Natural killer cell treated with Interleukin-12 subunit alpha and Interleukin-12 subunit beta and Interleukin-15 and Interleukin-18, amount 100 ng/mL, for 72 hours (primary cell): Measurements from ENCODE around the gene SPPL3. TPM values are rescaled to one million over a fixed set of nuclear protein-coding genes. Genes with fewer than 3 reads are reported as not detected.

Experiments
- ATAC-seq, 2 donors: fragments of 150-1000 bp; cut with Tn5 transposase in 1 of 2; sonication (Bioruptor Pico), chemical (Tn5 transposase) in 1 of 2; 2 replicates each; pipeline ENCODE4 v1.10.0; 2021
- DNase-seq: peaks from one replicate; pipeline ENCODE4 v3.0.0; 2022; ENCODE audit warnings: low spot score
- H3K27ac Mint-ChIP-seq, 2 donors: 1 replicate in 1 of 2; 2 replicates in 1 of 2; pipeline ENCODE4 v1.8.0; 2022; ENCODE audit warnings: mixed read lengths in 2 of 2, mild to moderate bottlenecking in 1 of 2, moderate library complexity in 1 of 2
- H3K27me3 Mint-ChIP-seq, 2 donors: 1 replicate in 1 of 2; 2 replicates in 1 of 2; pipeline ENCODE4 v1.8.0; 2022; ENCODE audit warnings: mixed read lengths in 2 of 2
- H3K36me3 Mint-ChIP-seq: one replicate; pipeline ENCODE4 v1.8.0; 2022; ENCODE audit warnings: mixed read lengths
- H3K4me1 Mint-ChIP-seq, 2 donors: 1 replicate in 1 of 2; 2 replicates in 1 of 2; pipeline ENCODE4 v1.8.0; 2022; ENCODE audit warnings: low read depth in 2 of 2, mixed read lengths in 2 of 2, mild to moderate bottlenecking in 1 of 2
- H3K4me3 Mint-ChIP-seq: one replicate; pipeline ENCODE4 v1.8.0; 2022; ENCODE audit warnings: mixed read lengths
- H3K9me3 Mint-ChIP-seq: 2 replicates; pipeline ENCODE4 v1.8.0; 2022; ENCODE audit warnings: mixed read lengths
- total RNA-seq, 2 donors: library from RNA; stranded (reverse); gene quantifications; one replicate each; pipeline ENCODE4 v1.2.3, GENCODE V29; 2022

The SPPL3 gene
- total RNA-seq, 2 donors from 2014 or later = 21.6 to 31.6 TPM

- ATAC-seq (no peak), DNase-seq (no peak)
- H3K4me1 Mint-ChIP-seq = no peaks in the 10 kb centered on the region
- H3K27ac Mint-ChIP-seq = no peak overlapping the region
- H3K36me3 Mint-ChIP-seq = no peaks in the 10 kb centered on the region
- no peak overlapping the region for H3K4me3 Mint-ChIP-seq
- peaks cover 3 to 6% of the 10 kb centered on the region in 2 donors for H3K27me3 Mint-ChIP-seq
- H3K9me3 Mint-ChIP-seq = no peaks in the 10 kb centered on the region
Observed at GRCh38 chr12:120932956-120933526, 28.9 kb upstream of the SPPL3 start.

GRCh38 chr12:120932058-120932457, 27.9 kb upstream of the SPPL3 start:
- ATAC-seq (no peak), DNase-seq (no peak)
- Mint-ChIP-seq H3K4me3 (no peak overlapping the region), H3K36me3 (no peaks in the 10 kb centered on the region), H3K27ac (no peak overlapping the region), H3K4me1 (no peaks in the 10 kb centered on the region), H3K27me3 (peaks cover 3 to 6% of the 10 kb centered on the region in 2 donors), H3K9me3 (no peaks in the 10 kb centered on the region)

- Mint-ChIP-seq H3K4me3 (no peak overlapping the region), H3K27me3 (peaks cover under 1 to 3% of the 10 kb centered on the region in 2 donors), H3K9me3 (no peaks in the 10 kb centered on the region), H3K36me3 (no peaks in the 10 kb centered on the region), H3K4me1 (no peaks in the 10 kb centered on the region), H3K27ac (no peak overlapping the region)
- no peak for ATAC-seq
- no peak for DNase-seq
Observed at GRCh38 chr12:120930032-120930431, 25.9 kb upstream of the SPPL3 start.

- H3K27ac Mint-ChIP-seq = no peak overlapping the region
- ATAC-seq = peak in 1 of 2 donors; percentile 28
- H3K27me3 Mint-ChIP-seq = peaks cover 0 to 3% of the 10 kb centered on the region in 2 donors
- no peak for DNase-seq
- no peaks in the 10 kb centered on the region for H3K4me1 Mint-ChIP-seq
- no peak overlapping the region for H3K4me3 Mint-ChIP-seq
- no peaks in the 10 kb centered on the region for H3K9me3 Mint-ChIP-seq
- no peaks in the 10 kb centered on the region for H3K36me3 Mint-ChIP-seq
Observed at GRCh38 chr12:120928864-120929652, 24.9 kb upstream of the SPPL3 start.

- ATAC-seq = peak in 1 of 2 donors; percentile 43
- no peak overlapping the region for H3K4me3 Mint-ChIP-seq
- no peaks in the 10 kb centered on the region for H3K4me1 Mint-ChIP-seq
- no peaks in the 10 kb centered on the region for H3K27me3 Mint-ChIP-seq
- no peak overlapping the region for H3K27ac Mint-ChIP-seq
- no peaks in the 10 kb centered on the region for H3K9me3 Mint-ChIP-seq
- no peaks in the 10 kb centered on the region for H3K36me3 Mint-ChIP-seq
- no peak for DNase-seq
Observed at GRCh38 chr12:120925740-120926563, 21.8 kb upstream of the SPPL3 start.

- DNase-seq (no peak), ATAC-seq (no peak)
- peaks cover 5% of the 10 kb centered on the region for H3K36me3 Mint-ChIP-seq
- H3K27me3 Mint-ChIP-seq = no peaks in the 10 kb centered on the region
- H3K27ac Mint-ChIP-seq = no peak overlapping the region
- H3K4me3 Mint-ChIP-seq = no peak overlapping the region
- no peaks in the 10 kb centered on the region for H3K9me3 Mint-ChIP-seq
- H3K4me1 Mint-ChIP-seq = no peaks in the 10 kb centered on the region
Observed at GRCh38 chr12:120922279-120922678, 18.1 kb upstream of the SPPL3 start.

GRCh38 chr12:120921637-120922036, 17.5 kb upstream of the SPPL3 start:
- H3K9me3 Mint-ChIP-seq = no peaks in the 10 kb centered on the region
- no peak for ATAC-seq
- H3K27me3 Mint-ChIP-seq = no peaks in the 10 kb centered on the region
- DNase-seq = no peak
- no peak overlapping the region for H3K4me3 Mint-ChIP-seq
- H3K36me3 Mint-ChIP-seq = peaks cover 9% of the 10 kb centered on the region
- no peaks in the 10 kb centered on the region for H3K4me1 Mint-ChIP-seq
- H3K27ac Mint-ChIP-seq = no peak overlapping the region

GRCh38 chr12:120920178-120920577, 16.0 kb upstream of the SPPL3 start:
- Mint-ChIP-seq H3K27me3 (no peaks in the 10 kb centered on the region), H3K4me3 (no peak overlapping the region), H3K27ac (no peak overlapping the region), H3K36me3 (peaks cover 11% of the 10 kb centered on the region), H3K9me3 (no peaks in the 10 kb centered on the region), H3K4me1 (no peaks in the 10 kb centered on the region)
- DNase-seq = no peak
- no peak for ATAC-seq

- ATAC-seq (no peak), DNase-seq (no peak)
- H3K36me3 Mint-ChIP-seq = peaks cover 11% of the 10 kb centered on the region
- H3K4me1 Mint-ChIP-seq = no peaks in the 10 kb centered on the region
- H3K4me3 Mint-ChIP-seq = no peak overlapping the region
- H3K27me3 Mint-ChIP-seq = no peaks in the 10 kb centered on the region
- no peaks in the 10 kb centered on the region for H3K9me3 Mint-ChIP-seq
- H3K27ac Mint-ChIP-seq = no peak overlapping the region
Observed at GRCh38 chr12:120917748-120918147, 13.6 kb upstream of the SPPL3 start.

- ATAC-seq = no peak
- Mint-ChIP-seq H3K4me1 (no peaks in the 10 kb centered on the region), H3K27ac (no peak overlapping the region), H3K9me3 (no peaks in the 10 kb centered on the region), H3K36me3 (peaks cover 11% of the 10 kb centered on the region), H3K27me3 (no peaks in the 10 kb centered on the region), H3K4me3 (no peak overlapping the region)
- no peak for DNase-seq
Observed at GRCh38 chr12:120916561-120916960, 12.4 kb upstream of the SPPL3 start.

GRCh38 chr12:120914794-120915193, 10.6 kb upstream of the SPPL3 start:
- no peaks in the 10 kb centered on the region for H3K27me3 Mint-ChIP-seq
- no peak overlapping the region for H3K4me3 Mint-ChIP-seq
- no peaks in the 10 kb centered on the region for H3K4me1 Mint-ChIP-seq
- DNase-seq (no peak), ATAC-seq (no peak)
- no peak overlapping the region for H3K27ac Mint-ChIP-seq
- H3K9me3 Mint-ChIP-seq = no peaks in the 10 kb centered on the region
- H3K36me3 Mint-ChIP-seq = peaks cover 11% of the 10 kb centered on the region

GRCh38 chr12:120909633-120910298, 5.6 kb upstream of the SPPL3 start:
- Mint-ChIP-seq H3K4me1 (no peaks in the 10 kb centered on the region), H3K9me3 (no peaks in the 10 kb centered on the region), H3K27ac (no peak overlapping the region), H3K4me3 (no peak overlapping the region), H3K36me3 (no peaks in the 10 kb centered on the region), H3K27me3 (no peaks in the 10 kb centered on the region)
- DNase-seq (no peak), ATAC-seq (no peak)

- no peak for ATAC-seq
Observed at GRCh38 chr12:120905856-120906384, 1.8 kb upstream of the SPPL3 start.

More at GRCh38 chr12:120905856-120906384, 1.8 kb upstream of the SPPL3 start:
- no peaks in the 10 kb centered on the region for H3K36me3 Mint-ChIP-seq
- no peaks in the 10 kb centered on the region for H3K27me3 Mint-ChIP-seq
- H3K4me3 Mint-ChIP-seq = peak overlapping the region; percentile 19
- peaks cover 17 to 21% of the 10 kb centered on the region in 2 donors for H3K4me1 Mint-ChIP-seq
- H3K9me3 Mint-ChIP-seq = no peaks in the 10 kb centered on the region
- no peak overlapping the region for H3K27ac Mint-ChIP-seq
- no peak for DNase-seq
